Measurements from ENCODE around the gene MCF2. TPM values are rescaled to one million over a fixed set of nuclear protein-coding genes. Genes with fewer than 3 reads are reported as not detected.

Gene MCF2
- total RNA-seq, 1 experiment from 2014 or later, result not detected

DNA sequence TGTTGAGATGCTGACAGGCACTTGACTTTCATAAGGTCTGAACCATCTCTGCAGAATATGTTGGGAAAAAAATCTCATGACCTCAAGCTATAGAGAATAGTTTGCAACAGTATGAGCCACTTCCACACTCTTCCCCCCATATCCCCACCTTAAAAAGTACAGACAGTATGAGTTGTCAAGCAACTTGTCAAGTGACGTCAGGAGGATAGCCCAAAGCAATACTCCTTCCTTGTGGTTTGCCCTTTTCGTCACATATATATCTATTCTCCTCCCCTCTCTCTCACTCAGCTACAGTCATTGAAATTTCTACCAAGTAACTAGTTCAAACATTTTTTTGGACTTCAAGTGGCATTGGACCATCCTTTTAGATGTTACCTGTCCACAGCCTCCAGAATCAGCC is 67.7 kb downstream of the MCF2 start:
- no peak overlapping the region for H3K4me3 ChIP-seq
- ChIA-PET CTCF (no interaction called here), POLR2A (ENCODE audit: unreplicated experiment) (no interaction called here)
- H3K79me2 ChIP-seq (ENCODE audit: low read depth), result no peaks in the 10 kb centered on the region
- H3K27me3 ChIP-seq (ENCODE audit: insufficient read depth, low read depth), result no peaks in the 10 kb centered on the region
- H4K20me1 ChIP-seq (ENCODE audit: insufficient read depth), result no peaks in the 10 kb centered on the region
- no peak overlapping the region for H2AFZ ChIP-seq
- no peak overlapping the region for H3K4me2 ChIP-seq
- no peaks in the 10 kb centered on the region for H3F3A ChIP-seq (ENCODE audit: insufficient read depth, low read depth)
- H3K36me3 ChIP-seq (ENCODE audit: low read depth), result no peaks in the 10 kb centered on the region
- no peaks in the 10 kb centered on the region for H3K9me2 ChIP-seq (ENCODE audit: insufficient read depth)
- TF ChIP-seq, protein P1, sequence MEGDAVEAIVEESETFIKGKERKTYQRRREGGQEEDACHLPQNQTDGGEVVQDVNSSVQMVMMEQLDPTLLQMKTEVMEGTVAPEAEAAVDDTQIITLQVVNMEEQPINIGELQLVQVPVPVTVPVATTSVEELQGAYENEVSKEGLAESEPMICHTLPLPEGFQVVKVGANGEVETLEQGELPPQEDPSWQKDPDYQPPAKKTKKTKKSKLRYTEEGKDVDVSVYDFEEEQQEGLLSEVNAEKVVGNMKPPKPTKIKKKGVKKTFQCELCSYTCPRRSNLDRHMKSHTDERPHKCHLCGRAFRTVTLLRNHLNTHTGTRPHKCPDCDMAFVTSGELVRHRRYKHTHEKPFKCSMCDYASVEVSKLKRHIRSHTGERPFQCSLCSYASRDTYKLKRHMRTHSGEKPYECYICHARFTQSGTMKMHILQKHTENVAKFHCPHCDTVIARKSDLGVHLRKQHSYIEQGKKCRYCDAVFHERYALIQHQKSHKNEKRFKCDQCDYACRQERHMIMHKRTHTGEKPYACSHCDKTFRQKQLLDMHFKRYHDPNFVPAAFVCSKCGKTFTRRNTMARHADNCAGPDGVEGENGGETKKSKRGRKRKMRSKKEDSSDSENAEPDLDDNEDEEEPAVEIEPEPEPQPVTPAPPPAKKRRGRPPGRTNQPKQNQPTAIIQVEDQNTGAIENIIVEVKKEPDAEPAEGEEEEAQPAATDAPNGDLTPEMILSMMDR (conservative IDR thresholded peaks at IDR 0.05), result no peak
- no peak for TF ChIP-seq EZH2 (IDR thresholded peaks at IDR 0.05; ENCODE audit: low read depth)
- no TSS peak for BruUV-seq (replicated peaks)
- DNase-seq, result no peak
- H3K4me1 ChIP-seq (replicated peaks; ENCODE audit: insufficient read depth), result no peaks in the 10 kb centered on the region
- intact Hi-C loops (cut with micrococcal nuclease; ENCODE audit: unreplicated experiment), result no loop called here
- H3K27ac ChIP-seq, result no peak overlapping the region
- no peaks in the 10 kb centered on the region for H3K9me3 ChIP-seq (ENCODE audit: insufficient read depth, low read depth)

DNA sequence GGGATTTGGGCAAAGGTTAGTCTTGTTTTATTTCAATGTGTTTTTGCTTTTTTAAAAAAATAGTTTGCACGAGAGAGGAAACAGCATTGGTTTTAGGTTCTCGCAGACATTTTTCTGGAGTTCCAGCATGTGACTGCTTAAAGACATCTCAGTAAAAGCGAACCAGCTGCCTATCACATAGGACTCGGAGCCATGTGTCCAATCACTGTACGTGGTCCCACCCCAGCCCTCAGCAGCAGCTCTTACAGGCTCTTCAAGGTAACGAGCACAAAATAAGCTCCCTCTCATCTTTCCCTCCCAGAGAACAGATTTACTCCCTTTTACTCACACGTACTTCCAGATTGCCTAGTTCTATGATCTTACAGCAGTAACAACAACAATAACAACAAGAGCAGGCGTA is 68.7 kb downstream of the MCF2 start:
- Histone ChIP-seq H3K79me2 (ENCODE audit: low read depth) (no peaks in the 10 kb centered on the region), H3K27ac (no peak overlapping the region), H3K4me2 (no peak overlapping the region), H3K9me2 (ENCODE audit: insufficient read depth) (no peaks in the 10 kb centered on the region), H3K36me3 (ENCODE audit: low read depth) (no peaks in the 10 kb centered on the region), H3F3A (ENCODE audit: insufficient read depth, low read depth) (no peaks in the 10 kb centered on the region), H3K9me3 (ENCODE audit: insufficient read depth, low read depth) (no peaks in the 10 kb centered on the region), H4K20me1 (ENCODE audit: insufficient read depth) (no peaks in the 10 kb centered on the region), H3K4me1 (replicated peaks; ENCODE audit: insufficient read depth) (no peaks in the 10 kb centered on the region), H3K27me3 (ENCODE audit: insufficient read depth, low read depth) (no peaks in the 10 kb centered on the region), H2AFZ (no peak overlapping the region), H3K4me3 (no peak overlapping the region)
- TF ChIP-seq EZH2 (IDR thresholded peaks at IDR 0.05; ENCODE audit: low read depth), result no peak
- TF ChIP-seq, protein P1 (conservative IDR thresholded peaks at IDR 0.05), result no peak
- intact Hi-C loops (cut with micrococcal nuclease; ENCODE audit: unreplicated experiment), result no loop called here
- ChIA-PET POLR2A (ENCODE audit: unreplicated experiment) (no interaction called here), CTCF (no interaction called here)
- no peak for DNase-seq
- no TSS peak for BruUV-seq (replicated peaks)

DNA sequence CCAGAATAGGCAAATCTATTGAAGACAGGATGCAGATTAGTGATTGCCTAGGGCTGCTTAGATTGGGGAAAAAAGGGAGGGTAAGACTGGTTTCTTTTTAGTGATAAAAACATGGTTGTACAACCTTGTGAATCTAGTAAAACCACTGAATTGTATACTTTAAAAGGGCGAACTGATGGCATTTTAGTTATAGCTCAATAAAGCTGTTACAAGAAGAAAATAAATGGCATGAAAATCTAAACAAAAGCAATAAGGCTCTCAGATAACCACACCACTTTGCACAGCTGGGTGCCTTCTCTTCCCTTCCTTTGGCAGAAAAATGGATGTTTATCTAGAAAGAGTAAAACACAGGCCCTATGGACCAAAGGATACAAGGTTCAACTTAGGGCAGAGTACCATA is 107.9 kb downstream of the MCF2 start:
- H3K36me3 ChIP-seq (ENCODE audit: low read depth), result no peaks in the 10 kb centered on the region
- no peaks in the 10 kb centered on the region for H4K20me1 ChIP-seq (ENCODE audit: insufficient read depth)
- H3K9me3 ChIP-seq (ENCODE audit: insufficient read depth, low read depth), result no peaks in the 10 kb centered on the region
- intact Hi-C loops (cut with micrococcal nuclease; ENCODE audit: unreplicated experiment), result no loop called here
- H3K4me1 ChIP-seq (replicated peaks; ENCODE audit: insufficient read depth), result no peaks in the 10 kb centered on the region
- H3K27me3 ChIP-seq (ENCODE audit: insufficient read depth, low read depth), result no peaks in the 10 kb centered on the region
- H3K4me2 ChIP-seq, result no peak overlapping the region
- POLR2A ChIA-PET (ENCODE audit: unreplicated experiment), result no interaction called here
- CTCF ChIA-PET, result no interaction called here
- H3K79me2 ChIP-seq (ENCODE audit: low read depth), result no peaks in the 10 kb centered on the region
- DNase-seq, result no peak
- H3K4me3 ChIP-seq, result no peak overlapping the region
- no peak overlapping the region for H3K27ac ChIP-seq
- TF ChIP-seq EZH2 (IDR thresholded peaks at IDR 0.05; ENCODE audit: low read depth), result no peak
- TF ChIP-seq, protein P1 (conservative IDR thresholded peaks at IDR 0.05), result no peak
- no peak overlapping the region for H2AFZ ChIP-seq
- no peaks in the 10 kb centered on the region for H3K9me2 ChIP-seq (ENCODE audit: insufficient read depth)
- no peaks in the 10 kb centered on the region for H3F3A ChIP-seq (ENCODE audit: insufficient read depth, low read depth)
- BruUV-seq (replicated peaks), result no TSS peak
